ENCODE results near the gene NOP16.

The NOP16 gene

GRCh38 chr5:176386491-176386890, 1.9 kb downstream of the NOP16 start:
- DNase-seq (ENCODE audit: low read depth) = no peak

GRCh38 chr5:176384991-176385390, 3.4 kb downstream of the NOP16 start:
- no peak for DNase-seq (ENCODE audit: low read depth)

- DNase-seq (ENCODE audit: low read depth) = no peak
These were observed 4.0 kb downstream of the NOP16 start for GRCh38 chr5:176384366-176384930.

DNA sequence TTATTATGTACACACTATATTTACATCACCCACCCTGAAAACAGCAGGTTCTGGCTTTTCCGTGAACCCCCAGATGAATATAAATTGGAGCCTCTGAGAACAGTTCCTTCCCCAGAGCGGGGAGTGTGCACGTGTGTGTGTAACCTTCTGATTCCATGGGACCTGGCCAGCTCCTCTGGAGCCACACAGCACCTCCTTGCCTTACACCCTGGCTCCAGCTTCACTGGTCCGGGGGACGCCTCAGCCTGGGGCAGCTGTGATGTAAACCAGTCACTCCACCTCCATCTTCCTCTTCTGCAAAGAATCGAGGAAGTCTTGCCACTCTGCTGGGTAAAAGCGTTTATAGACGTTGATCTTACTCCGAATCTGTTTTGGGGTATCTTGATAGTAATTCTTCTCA, 4.4 kb downstream of the NOP16 start:
- no peak for DNase-seq (ENCODE audit: low read depth)

DNA sequence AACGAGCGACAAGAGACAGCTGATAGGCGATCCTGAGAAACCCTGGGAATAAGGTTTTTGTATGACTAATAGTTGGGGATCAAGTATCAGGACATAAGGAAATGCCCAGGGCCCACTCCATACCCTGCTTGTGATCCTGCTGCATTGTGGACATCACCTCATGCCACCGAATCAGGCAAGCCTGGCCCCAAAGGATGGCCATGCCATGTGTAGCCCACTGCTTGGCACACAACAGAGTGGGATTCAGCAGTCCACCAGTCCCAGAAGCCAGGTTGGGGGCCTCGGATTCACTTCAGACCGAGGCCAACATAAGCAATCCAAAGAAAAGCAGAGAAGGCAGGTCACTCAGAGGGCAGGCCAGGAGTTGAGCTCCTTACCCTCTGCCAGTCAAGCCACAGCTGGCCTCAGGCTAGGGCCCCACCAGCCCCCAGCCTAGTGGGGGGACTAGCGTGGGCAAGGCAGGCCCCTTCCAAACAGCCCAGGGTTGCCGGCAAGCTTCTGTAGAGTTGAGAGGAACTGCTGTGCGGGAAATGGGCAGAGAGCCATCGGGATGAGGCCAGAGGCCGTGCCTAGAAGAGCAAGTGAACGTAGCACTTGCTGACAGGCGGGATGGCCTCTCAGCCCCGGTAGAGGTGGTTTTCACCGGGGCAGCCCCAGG, 5.0 kb downstream of the NOP16 start:
- no peak for DNase-seq (ENCODE audit: low read depth)

DNA sequence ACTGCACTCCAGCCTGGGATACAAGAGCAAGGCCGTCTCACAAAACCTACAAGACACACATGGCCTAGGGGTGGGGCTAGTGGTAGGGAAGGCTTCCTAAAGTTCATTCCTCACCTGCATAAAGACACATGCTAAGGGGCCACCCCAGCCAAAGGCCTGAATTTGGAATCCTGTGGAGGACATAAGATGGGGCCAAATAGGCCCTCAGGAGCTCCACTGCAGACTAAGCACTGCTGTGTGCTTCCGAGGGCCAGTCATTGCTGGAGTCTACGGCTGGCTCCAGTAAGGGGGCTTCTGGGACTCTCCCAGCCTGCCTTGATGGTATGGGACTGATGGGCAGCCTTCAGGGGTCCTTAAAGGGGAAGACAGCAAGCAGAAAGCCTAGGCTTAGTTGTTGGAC, 5.7 kb downstream of the NOP16 start:
- DNase-seq (ENCODE audit: low read depth) = no peak

DNA sequence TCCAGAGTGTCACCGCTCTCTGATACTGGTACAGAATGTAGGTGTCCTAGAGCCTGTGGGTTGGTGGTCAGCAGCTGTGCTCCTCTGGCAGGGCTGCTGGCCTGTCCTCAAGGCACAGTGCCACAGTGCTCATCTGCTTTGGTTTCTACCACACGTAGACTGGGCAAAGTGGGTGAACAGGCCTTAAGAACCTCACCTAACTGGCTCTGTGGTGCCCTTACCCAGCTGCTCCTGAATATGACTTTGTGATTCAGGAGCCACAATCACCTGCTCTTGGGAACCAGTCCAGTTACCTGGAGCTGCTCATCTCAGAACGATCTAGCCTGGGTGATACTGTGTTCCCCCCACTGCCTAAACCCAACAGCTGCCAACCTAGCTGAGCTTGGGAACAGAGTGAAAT, 6.4 kb downstream of the NOP16 start:
- DNase-seq (ENCODE audit: low read depth) = no peak

- no peak for DNase-seq (ENCODE audit: low read depth)
These were observed 7.0 kb downstream of the NOP16 start for GRCh38 chr5:176381423-176381822.

GRCh38 chr5:176379881-176380280, 8.5 kb downstream of the NOP16 start:
- DNase-seq (ENCODE audit: low read depth) = no peak

DNA sequence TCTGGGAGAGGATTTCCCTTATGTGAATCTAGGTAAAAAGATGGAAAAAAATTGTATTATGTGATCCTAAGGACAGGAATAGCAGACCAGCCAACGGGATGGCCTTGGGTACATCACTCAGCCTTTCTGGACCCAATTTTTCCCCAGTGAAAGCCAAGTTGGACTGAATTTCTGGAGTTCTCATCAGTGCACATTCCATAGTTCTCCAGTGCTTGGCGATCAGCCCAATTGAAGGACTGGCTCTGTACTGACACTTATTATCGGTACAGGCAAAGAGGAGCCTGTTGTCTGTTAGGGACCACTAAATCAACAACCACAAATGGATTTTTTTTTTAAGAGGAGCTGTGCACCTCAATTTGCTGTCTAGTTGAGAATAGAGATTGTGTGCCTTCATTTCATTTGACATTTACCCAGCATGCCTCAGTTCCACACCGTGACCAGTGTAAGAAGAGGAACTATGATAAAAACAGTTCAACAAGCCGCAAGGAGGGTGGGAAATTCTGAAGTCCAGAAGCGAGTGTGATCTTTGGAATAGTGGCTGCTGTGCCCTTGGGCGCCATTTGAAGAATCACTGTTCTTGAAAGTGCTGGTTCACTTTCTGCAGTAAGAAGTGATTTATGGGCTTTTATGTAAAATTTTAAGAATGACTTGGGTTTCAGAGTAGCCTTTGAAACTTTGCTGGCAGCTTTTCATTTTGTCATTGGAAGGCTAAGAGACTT, 15.1 kb downstream of the NOP16 start:
- DNase-seq (ENCODE audit: low read depth) = no peak

DNA sequence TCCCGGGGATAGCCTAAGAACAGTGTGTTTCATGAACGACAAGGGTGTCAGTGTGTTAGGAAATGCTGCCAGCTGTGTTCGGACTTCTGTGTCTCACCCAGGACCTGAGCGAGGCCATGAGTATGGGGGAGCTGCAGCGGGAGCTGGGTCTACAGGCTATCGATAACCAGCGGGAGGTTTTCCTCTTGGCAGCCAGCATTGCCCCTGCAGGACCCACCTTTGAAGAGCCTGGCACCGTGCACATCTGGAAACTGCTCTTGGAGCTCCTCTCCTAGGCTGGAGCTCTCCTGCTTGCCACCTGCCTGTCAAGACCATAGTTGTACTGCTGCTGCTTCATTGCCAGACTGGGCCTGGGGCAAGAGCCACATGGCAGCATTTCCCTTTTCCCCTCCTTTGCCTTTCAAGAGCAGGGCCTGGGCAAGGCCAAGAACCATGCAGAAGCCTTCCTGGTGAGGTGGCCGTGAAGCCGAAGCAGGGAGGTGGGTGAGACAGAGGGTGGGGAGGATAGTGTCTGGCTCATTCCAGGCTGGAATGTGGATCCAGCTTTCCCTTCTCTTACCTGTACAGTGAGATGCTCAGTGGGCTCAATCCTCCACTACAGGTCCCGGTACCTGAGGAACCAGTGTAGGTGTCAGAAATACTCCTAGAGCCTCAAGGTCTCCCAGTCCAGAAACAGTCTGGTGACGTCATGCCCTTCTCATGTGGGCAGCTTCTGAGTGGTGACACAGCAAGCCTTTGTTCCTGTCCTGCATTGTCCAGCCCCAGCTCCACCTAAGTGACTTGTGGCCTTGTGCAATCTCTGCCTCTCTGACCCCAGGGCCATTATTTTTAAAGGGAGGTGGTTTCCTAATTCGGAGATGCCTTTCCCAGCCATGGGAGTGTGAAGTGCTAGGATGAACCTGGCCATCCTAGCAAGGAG, 16.5 kb downstream of the NOP16 start:
- DNase-seq (ENCODE audit: low read depth) = no peak

DNA sequence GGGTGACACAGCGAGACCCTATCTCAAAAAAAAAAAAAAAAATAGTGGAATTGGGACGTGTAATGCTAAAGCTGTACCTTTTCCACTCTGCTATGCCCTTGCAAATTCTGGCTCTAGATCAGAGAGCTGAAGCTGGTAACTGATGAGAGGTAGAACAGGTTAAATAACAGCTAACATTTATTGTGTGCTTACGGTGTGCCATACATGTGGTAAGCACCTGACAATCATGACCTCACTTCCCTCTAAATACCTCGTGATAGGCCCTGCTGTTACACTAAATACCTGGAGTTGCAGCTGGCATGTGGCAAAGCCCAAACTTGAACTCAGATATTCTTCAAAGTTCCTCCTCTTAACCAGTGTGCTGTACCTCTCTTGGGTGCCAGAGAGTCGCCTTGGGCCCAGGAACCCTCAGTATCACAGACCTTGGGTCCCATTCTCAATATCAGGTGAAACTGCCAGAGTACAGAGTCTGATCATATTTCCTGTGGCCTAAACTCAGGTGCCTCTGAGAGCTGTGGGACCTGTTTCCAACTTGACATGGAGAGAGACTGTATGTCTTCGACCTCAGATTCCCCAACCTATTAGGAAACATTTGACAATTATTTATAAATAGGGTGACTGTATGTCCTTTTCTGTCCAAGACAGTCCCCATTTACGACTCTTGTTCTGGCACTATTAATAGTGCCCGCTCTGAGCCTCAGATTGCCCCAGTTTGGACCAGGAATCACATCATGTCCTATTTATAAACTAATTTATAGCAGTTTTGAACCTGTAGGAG, 18.3 kb downstream of the NOP16 start:
- DNase-seq (ENCODE audit: low read depth) = no peak

- DNase-seq (ENCODE audit: low read depth) = no peak
These were observed 19.7 kb downstream of the NOP16 start for GRCh38 chr5:176368726-176369125.

DNA sequence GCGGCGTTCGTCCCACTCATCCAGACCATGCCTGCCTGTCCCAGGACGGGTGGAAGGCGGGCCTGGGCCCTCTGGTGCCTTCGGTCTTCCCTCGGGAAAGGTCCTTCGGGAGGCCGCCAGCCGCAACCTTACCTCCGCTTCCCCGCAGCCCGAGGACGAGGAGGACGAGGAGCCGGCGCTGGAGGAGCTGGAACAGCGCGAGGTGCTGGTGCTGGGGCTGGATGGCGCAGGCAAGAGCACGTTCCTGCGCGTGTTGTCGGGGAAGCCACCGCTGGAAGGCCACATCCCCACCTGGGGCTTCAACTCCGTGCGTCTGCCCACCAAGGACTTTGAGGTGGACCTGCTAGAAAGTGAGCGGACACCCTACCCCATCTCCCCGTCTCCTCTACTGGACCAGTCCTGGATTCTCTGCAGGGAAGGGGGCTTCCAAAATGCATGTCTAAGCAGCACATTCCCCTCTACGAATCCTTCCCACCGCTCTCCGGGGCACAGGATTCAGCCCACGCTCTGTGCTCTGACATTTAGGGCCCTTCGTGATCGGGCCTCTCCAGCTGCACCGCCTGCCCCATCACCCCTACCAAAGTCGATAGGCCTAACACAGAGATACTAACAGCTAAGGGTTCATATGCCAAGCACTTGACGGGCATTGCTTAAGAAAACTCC, 22.0 kb downstream of the NOP16 start:
- no peak for DNase-seq (ENCODE audit: low read depth)

DNA sequence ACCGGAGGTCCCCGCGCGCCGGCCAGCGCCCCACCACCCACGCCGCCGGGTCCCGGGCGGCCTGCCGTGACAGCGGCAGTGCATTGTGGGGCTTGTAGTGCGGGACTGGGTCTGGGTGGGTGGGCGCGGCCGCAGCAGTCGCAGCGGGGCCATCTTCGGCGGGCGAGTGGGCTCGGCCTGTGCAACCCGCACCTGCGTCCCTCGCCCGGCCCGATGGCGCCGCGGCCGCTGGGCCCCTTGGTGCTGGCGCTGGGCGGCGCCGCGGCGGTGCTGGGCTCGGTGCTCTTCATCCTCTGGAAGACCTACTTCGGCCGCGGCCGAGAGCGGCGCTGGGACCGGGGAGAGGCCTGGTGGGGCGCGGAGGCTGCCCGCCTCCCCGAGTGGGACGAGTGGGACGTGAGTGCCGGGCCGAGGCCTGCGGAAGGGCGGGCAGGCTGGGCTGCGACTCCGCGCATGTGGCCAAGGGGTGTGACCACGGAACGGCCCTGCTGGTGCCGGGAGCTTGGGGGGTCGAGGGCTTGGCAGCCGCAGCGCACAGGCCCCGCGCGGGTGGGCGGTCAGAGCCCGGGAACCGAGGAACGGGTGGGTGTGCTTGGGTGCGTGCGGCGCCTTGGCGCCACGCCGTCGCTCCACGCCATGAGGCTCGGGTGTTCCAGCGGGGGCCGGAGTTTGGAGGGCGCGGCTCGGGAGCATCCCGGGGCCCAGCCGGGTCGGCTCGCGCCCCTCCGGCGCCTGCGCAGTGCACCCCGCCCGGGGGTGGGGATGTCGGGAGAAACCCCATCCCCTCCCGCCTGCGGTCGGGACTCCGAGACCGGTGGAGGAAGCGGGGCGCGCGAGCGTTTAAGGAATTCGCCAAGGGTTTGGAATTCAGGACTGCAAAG, 22.8 kb downstream of the NOP16 start, which contains the start of gene ARL10:
Gene ARL10 (plus strand): TSS at position 137 of the 881 bp plus-strand sequence. CDS start 77 bp downstream, at position 214.
- peak; percentile 29 for DNase-seq (ENCODE audit: low read depth)

DNA sequence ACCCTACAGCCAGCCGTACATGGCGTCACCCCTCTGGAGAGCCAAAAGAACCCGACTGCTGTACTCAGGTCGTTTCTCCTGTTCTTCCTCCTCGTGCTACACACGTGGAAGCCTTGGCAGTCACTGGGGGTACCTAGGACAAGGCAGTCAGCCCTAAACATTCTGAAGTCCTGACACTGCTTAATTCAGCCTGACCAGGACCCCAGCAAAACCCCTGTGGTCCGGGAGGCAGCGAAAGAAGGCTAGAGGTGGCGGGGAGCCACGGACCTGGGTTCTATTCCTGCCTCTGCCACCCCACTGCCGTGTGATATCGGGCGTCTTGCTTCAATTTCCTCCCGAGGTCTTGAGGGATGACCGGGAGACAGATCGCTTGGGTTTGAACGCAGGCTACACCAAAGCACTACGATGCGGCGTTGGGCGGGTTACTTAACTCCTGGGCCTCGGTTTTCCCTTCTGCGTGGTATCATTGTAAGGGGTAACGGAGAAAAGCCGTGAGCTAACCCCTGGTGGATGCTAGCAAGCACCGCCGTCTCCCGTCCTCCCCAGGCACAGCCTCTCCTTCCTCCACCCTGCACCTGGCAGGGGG, 23.5 kb downstream of the NOP16 start:
- DNase-seq (ENCODE audit: low read depth) = no peak

- DNase-seq (ENCODE audit: low read depth) = no peak
These were observed 26.2 kb downstream of the NOP16 start for GRCh38 chr5:176362233-176362490.

DNA sequence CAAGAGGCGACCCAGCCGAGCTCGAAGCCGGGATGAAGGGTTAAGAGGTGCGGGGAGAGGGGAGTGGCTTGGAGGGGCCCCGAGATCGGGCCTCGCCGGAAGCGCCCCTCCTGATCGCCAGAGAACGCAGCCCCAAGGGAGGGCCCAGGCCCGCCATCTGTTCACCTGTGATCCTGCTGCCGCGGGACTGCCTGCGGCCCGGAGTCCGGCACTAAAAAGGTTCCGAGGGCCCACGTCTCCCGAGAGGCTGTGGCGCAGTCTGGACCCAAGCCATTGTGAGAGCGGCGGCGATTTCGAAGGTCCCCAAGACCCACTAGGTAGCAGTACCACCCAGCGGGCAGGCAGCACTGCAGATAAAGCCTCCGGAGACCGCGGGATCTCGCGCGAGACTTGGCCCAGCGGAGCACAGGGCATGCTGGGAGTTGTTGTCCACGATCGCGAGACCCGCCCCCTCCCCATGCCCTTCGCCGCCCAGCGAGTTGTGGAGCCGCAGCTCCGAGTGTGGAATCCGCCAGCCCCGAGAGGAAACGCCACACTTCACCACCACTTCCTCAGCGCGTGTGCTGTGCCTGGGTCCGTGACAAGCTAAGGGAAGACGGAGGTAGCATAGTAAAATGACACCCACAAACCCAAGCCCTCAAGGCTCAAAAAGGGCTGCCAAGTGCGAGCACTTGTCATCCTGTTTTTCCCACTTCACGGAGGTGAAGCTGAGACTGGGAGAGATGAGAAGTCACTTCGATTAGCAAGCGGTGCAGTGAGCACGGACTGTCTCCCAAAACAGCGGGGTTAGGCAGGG, 26.8 kb downstream of the NOP16 start, which contains the start of gene KIAA1191:
Gene KIAA1191 (minus strand): TSS at position 328 of the 796 bp plus-strand sequence. CDS start 2,256 bp downstream, outside the sequence.
- DNase-seq (ENCODE audit: low read depth) = peak; percentile 93
